ENCODE results near the gene PLPPR4.
"Not testable (repeated sequence)": the region's sequence is repeated elsewhere in the genome, so short reads cannot be mapped to it uniquely, and the experiment has no call there.

PLPPR4 gene

GRCh38 chr1:99251308-99251707 lies 13.0 kb upstream of the PLPPR4 start:
- H3K36me3 ChIP-seq (replicated peaks): no peaks in the 10 kb centered on the region
- no peak overlapping the region for H3K27ac ChIP-seq
- H3K27me3 ChIP-seq (replicated peaks): no peaks in the 10 kb centered on the region
- TF ChIP-seq CTCF (IDR thresholded peaks at IDR 0.05; ENCODE audit: low read depth, low read length, missing control alignments): no peak
- DNase-seq: no peak
- in situ Hi-C loops (cut with HindIII; ENCODE audit: low pct_ligation_motif_present, low sequenced_read_pairs): no loop called here
- no peak overlapping the region for H3K4me3 ChIP-seq (ENCODE audit: low read depth, low read length)

- no peaks in the 10 kb centered on the region for H3K36me3 ChIP-seq (replicated peaks)
- TF ChIP-seq CTCF (IDR thresholded peaks at IDR 0.05; ENCODE audit: low read depth, low read length, missing control alignments): no peak
- H3K27me3 ChIP-seq (replicated peaks): no peaks in the 10 kb centered on the region
- H3K4me3 ChIP-seq (ENCODE audit: low read depth, low read length): no peak overlapping the region
- DNase-seq: no peak
- in situ Hi-C loops (cut with HindIII; ENCODE audit: low pct_ligation_motif_present, low sequenced_read_pairs): no loop called here
- no peak overlapping the region for H3K27ac ChIP-seq
These were observed 11.7 kb upstream of the PLPPR4 start for GRCh38 chr1:99252630-99253029.

DNA sequence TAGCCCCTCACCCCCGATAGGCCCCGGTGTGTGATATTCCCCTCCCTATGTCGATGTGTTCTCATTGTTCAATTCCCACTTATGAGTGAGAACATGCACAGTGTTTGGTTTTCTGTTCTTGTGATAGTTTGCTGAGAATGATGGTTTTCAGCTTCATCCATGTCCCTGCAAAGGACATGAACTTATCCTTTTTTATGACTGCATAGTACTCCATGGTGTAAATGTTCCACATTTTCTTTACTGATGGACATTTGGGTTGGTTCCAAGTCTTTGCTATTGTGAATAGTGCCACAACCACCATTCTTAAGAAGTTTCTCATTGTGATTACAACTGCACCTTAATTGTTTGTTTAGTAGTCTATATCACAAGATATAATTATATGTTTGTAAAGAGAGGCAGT lies 3.9 kb upstream of the PLPPR4 start:
- H3K27ac ChIP-seq; DNase-seq; H3K27me3 ChIP-seq (replicated peaks); H3K4me3 ChIP-seq (ENCODE audit: low read depth, low read length); in situ Hi-C loops (cut with HindIII; ENCODE audit: low pct_ligation_motif_present, low sequenced_read_pairs); H3K36me3 ChIP-seq (replicated peaks): not testable (repeated sequence)

GRCh38 chr1:99265124-99265523 lies 832 bp downstream of the PLPPR4 start:
- in situ Hi-C loops (cut with HindIII; ENCODE audit: low pct_ligation_motif_present, low sequenced_read_pairs): no loop called here
- Histone ChIP-seq H3K36me3 (replicated peaks) (no peaks in the 10 kb centered on the region), H3K27me3 (replicated peaks) (no peaks in the 10 kb centered on the region), H3K27ac (no peak overlapping the region), H3K4me3 (ENCODE audit: low read depth, low read length) (no peak overlapping the region)
- DNase-seq: no peak
- no peak for TF ChIP-seq CTCF (IDR thresholded peaks at IDR 0.05; ENCODE audit: low read depth, low read length, missing control alignments)

- Histone ChIP-seq H3K4me3 (ENCODE audit: low read depth, low read length) (no peak overlapping the region), H3K27me3 (replicated peaks) (no peaks in the 10 kb centered on the region), H3K27ac (peak overlapping the region; percentile 45), H3K36me3 (replicated peaks) (no peaks in the 10 kb centered on the region)
- DNase-seq: peak; percentile 52
- TF ChIP-seq CTCF (IDR thresholded peaks at IDR 0.05; ENCODE audit: low read depth, low read length, missing control alignments): no peak
- in situ Hi-C loops (cut with HindIII; ENCODE audit: low pct_ligation_motif_present, low sequenced_read_pairs): no loop called here
These were observed 2.4 kb downstream of the PLPPR4 start for GRCh38 chr1:99266726-99267125.

DNA sequence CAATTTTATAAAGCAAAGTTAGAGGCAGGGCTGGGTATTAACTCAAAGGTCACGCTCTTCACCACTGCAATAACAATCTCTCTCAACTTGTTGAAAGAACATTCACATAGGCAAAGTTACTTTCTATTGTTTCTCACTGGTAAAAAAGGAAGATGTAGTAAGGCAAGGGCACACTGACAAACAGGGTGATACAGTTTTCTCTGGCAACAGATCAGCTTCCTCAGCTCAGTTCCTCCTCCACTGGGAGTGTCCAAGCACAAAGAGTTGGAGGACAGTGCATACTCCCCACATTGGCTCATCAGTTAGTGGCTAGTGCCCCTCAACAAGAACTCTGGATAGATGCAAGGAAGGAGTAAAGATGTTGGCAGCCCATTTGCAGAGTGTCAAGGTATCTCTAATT lies 3.7 kb downstream of the PLPPR4 start:
- H3K27me3 ChIP-seq (replicated peaks): no peaks in the 10 kb centered on the region
- DNase-seq: peak; percentile 14
- H3K27ac ChIP-seq: no peak overlapping the region
- no peak overlapping the region for H3K4me3 ChIP-seq (ENCODE audit: low read depth, low read length)
- in situ Hi-C loops (cut with HindIII; ENCODE audit: low pct_ligation_motif_present, low sequenced_read_pairs): no loop called here
- no peaks in the 10 kb centered on the region for H3K36me3 ChIP-seq (replicated peaks)
- TF ChIP-seq CTCF (IDR thresholded peaks at IDR 0.05; ENCODE audit: low read depth, low read length, missing control alignments): no peak
